ENCODE data around the gene PALMD.

DNA sequence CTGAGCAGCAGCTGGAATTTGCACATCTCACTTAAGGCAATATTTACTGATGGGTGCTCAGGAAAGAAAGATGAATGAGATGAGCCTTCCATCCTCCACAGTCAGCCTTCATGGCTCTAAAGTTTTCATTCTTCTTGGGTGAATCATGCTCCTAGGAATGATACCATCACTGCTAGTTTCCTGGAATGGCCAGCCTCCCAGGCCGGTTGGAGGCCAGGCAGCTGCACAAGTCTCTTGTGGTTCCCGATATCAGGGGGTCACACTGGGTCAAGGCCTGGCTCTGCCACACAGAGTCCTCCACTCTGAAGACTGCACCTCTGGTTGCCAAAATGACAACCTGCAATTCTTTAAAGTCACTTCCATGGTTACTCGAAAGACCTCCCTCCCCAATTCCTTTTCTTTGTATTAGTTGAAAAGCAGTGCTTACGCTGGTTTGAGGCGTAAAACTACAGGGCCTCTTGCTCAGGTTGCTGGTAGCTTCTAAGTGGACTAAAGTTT lies 46.2 kb upstream of the PALMD start:
- TF ChIP-seq CTCF (IDR thresholded peaks at IDR 0.05) (no peak), POLR2A (IDR thresholded peaks at IDR 0.05) (no peak)
